HG03469 (cell line): Measurements from ENCODE around the gene ALDH3A2.

Source experiments
- ATAC-seq: cut with Tn5 transposase; IDR thresholded peaks from one replicate; pipeline ENCODE4 v1.9.1; 2021; ENCODE audit warnings: mild to moderate bottlenecking, moderate library complexity, moderate number of reproducible peaks; ENCODE audit not compliant: unreplicated experiment

The ALDH3A2 gene

DNA sequence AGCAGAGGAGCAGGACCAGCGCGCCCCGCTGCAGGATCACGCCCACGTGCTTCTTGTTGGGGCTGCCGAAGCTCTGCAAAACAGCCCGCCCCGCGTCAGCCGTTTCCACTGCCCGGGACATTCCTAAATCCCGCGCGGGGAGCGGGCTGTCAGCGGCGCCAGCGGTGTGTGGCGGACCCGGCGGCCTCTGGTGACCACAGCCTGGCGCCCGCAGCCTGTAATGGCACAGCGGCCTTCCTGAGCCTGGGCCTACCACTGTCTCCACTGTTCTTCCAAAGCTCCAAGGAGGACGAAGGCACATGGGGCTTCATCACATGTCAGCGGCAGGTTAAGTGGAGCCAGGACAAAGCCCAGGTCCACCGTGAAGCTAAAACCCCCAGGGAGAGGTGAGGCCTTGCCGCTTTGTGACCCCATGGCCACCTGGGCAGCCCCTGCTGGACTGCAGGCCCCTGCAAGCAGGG, 65.4 kb downstream of the ALDH3A2 start:
- no peak for ATAC-seq

DNA sequence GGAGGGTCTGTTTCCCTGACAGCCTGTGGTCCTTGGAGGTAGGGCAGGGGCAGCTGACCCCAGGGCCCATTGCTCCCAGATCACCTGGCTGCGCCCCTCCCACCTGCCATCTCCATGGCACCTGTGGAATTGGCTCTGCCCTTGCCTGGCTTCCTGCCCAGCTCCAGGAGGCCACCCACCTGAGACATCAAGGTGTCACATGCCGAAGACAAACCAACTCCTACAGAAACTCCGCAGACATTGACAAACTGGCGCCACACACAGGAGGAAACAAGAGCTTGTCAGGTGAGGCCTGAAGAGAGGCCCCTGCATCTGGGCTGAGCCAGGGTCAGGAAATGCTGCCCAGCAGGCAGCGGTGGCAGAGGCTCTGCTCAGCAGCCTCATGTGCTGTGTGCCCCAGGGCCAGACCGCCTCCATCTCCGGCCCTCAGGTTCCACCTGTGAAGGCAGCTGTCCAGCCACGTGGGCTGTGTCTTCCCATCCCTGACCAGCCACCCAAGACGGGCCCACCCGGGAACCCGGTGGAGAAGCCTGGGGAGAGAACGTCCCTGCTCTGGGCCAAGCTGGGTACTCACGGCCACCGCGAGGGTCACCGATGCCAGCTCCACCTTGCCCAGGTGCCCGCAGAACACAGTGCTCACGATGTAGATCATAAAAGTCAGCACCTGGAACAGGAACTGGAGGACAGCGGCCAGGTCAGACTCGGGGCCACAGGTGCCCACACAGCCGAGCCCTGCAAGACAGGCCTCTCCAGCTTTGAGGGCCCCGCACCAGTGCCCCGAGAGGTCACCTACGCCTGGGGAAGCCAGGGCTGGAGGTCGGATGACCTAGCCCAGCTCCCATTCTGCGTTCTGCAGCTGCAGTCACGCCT, 66.2 kb downstream of the ALDH3A2 start:
- no peak for ATAC-seq

DNA sequence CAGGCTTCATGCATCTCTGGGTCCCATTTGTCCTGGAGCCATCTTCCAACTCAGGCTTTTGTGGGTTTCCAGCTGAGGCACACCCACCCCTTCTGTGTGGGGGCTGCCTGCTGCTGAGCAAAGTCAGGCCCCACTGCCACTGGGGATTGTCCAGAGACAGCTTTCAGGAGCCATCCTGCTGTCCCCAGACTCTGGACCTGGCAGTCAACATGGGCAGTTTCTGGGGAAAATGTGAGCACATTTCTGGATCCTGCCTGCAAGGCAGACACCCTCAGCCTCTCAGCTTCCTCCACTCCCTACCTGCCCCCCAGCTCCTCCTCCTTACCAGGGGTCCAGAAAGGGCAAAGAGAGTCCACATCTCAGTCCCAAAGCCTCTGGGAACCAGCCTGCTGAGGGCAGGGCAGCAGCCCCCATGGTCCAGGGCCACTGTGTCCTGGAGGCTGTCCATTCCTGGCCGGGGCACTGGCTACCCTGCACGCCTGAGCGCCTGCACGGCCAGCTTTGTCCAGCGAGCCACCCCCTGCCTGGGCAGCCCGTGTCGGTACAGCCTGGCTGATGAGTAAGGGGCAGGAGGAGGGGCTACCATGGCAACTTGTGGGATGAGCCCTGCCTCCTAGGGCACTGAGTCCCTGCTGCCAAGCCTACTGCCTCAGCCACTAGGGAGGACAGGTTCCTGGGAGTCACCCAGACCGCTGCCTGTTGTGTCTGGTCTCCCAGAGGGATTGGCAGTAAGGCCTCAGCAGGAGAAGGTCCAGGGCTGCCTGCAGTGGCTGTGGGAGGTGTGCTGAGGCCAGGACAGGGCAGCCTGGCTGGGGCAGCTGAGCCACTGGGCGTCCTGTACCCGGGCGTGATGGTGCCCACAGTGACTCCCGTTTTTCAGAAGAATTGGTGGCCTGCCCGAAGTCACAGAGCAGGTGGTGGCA, 67.8 kb downstream of the ALDH3A2 start, which contains the start of gene SLC47A2:
TSS of gene SLC47A2 (minus strand) at position 477 of the 923 bp plus-strand sequence. CDS start at position 448, 29 bp downstream.
- ATAC-seq: no peak

DNA sequence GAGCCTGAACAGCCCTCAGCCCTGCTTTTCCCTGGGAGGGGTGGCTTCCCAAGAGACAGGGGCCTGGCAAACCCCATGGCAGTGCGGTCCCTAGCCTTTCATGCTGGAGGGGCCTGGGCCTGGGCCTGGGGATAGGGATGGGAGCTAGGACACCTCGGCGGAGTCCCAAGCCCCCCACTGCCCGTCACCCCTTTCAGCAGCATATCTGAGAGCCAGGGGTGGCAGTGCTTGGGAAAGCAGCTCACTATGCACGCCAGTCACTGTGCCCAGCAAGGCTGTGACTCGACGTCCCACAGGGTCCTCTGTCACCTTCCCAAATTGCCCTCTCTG, 68.4 kb downstream of the ALDH3A2 start:
- ATAC-seq: no peak

DNA sequence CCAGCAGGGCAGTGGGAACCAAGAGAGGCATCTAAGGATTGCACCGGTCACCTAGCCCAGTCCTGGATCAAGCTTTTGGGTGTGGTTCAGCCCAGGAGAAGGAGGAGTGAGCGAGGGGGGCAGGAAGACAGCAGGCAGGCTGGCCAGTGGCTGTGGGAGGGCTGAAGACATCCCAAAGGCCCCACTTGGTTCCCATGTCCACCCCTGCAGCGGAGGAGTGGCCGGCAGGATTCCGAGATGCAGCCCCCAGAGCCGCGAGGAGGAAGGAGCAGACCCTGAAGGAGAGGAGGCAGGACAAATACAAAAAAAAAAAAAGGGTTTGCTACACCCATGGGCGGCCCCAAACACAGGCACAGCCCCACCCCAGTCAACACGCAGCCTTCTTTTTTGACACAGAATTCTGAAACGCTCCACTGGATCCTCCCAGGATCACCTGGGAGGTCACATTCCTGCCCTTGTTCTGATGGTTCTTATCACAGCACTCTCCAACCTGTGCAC, 68.9 kb downstream of the ALDH3A2 start:
- no peak for ATAC-seq

DNA sequence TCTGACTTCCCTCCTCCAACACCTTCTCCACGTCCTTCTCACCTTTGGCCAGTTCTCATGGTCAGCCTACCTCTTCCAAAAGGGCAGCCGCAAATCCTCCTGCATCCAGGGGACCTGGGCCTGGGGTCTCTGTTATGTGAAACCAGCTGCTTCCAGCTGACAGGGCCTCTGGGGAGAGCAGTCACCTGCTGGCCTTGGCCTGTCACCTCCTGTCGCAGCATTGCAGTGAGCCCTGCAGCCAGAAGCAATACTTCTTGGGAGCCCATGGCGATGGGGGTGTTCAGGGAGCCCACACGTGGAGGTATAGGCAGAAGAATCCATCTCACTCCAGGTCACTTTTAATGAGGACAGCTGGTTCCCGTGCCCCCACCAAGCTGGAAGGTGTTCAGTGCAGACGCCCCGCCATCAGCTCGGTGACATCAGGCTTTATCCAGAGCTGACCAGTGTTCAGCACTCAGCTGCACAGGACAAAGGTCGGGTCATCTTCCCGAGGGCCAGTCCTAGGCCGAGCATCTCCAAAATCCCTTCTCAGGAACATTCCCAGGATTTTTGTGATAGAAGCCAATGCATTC, 69.6 kb downstream of the ALDH3A2 start:
- no peak for ATAC-seq

DNA sequence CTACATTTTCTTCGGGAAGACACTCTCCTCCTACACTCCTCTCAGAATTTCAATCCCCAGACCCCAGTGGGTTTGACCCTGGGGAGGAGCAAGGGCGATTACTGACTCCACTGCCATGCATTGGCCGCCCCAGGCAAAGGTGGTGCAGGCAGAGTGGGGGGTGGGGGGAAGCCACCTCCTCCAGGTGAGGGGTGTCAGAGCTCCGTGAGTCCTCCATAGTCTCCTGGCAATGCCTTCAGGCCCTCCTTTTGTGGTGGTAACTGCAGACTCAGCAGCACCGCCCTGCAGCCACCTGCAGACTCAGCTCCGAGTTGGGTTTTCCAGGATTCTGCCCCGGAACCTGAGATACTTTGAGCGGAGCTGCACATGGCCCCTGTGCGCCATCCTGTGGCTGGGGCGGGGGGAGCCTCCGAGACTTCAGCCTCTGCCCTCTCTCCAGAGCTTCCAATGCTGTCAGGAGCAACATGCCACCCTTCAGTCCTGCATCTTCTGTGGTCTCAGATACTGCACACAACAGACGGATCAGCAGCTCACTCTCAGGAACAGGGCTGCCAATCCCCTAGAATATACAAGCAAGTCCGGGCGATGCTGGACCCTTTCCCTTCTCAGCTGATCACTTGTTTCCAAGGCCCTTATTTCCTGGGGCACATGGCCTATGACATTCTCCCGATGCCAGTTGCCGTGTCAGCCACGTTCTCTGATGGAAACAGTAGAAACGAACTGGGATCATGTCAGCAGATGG, 70.2 kb downstream of the ALDH3A2 start:
- ATAC-seq: no peak

DNA sequence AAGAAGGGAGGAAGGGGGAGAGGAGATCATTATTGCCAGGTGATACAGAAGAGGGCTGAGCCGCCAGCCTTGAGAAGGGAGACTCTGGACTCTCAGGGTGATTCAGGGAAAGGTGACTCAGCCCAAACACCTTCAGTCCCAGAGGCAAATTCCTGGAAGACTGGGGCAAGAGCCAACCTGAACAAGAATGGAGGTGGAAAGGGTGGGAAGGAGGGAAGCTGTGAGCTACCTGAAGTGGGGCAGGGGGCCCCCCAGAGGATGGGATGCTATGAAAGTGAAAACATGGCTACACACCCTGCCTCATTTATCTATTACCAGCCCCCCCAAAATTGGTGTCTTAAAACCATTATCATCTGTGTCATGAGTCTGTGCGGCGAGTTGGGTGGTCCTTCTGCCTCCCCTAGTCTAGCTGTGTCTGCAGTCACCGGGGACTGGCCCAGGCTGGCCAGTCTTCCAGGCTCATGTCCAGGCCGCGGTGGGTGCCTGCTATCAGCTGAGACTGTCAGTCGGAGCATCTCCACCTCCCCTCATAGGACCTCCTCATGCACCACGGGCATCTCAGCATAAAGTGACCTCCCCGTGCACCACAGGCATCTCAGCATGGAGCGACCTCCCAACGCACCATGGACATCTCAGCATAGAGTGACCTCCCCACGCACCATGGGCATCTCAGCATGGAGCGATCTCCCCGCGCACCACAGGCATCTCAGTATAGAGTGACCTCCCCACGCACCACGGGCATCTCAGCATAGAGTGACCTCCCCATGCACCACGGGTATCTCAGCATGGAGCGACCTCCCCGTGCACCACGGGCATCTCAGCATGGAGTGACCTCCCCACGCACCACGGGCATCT, 71.0 kb downstream of the ALDH3A2 start:
- ATAC-seq: no peak

DNA sequence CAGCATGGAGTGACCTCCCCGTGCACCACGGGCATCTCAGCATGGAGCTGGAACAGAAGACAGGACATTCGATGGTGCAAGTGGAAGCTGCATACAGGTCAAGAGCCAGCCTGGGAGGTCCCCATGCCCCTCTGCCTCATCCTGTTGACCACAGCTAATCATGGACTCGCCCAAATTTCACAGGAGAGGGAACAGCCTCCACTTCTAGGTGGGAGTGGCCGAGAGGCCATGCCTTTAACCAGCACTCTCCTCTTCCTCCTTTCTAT, 71.6 kb downstream of the ALDH3A2 start:
- no peak for ATAC-seq

DNA sequence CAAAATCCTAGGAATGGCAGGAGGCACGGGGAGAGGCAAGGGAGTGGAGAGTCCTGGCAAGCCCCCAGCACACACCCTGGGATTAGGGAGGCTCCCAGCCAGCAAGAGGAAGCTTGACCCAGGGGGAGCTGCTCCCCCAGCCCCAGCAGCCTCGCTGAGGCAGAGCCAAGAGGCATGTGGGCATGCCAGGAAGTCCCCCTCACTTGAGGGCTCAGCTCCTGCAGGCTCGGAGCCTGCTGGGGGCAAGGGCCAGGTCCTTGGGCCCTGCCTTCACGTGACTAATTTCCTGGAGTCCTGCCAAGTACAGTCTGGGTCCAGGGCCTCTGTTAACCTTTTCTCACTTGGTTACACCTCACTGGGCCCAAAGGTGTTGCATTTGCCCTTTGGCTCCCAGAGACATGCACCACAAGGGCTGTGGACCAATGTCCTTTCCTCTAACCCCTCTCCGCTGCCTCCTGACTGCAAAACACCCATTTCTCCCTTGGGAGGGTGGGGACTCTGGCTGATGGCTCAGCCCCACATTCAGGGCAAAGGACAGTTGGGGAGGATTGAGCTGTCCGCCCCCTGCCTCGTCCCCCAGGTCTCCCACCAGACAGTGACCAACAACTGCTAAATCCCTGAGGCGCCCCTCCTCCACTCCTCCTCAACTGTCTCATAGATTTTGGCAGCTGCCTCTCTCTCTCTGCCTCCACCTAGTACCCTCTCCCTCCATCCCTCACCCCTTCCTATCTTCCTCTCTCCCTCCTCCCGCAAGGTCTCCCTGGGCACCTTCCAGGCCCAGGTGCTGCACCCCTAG, 72.3 kb downstream of the ALDH3A2 start:
- no peak for ATAC-seq

DNA sequence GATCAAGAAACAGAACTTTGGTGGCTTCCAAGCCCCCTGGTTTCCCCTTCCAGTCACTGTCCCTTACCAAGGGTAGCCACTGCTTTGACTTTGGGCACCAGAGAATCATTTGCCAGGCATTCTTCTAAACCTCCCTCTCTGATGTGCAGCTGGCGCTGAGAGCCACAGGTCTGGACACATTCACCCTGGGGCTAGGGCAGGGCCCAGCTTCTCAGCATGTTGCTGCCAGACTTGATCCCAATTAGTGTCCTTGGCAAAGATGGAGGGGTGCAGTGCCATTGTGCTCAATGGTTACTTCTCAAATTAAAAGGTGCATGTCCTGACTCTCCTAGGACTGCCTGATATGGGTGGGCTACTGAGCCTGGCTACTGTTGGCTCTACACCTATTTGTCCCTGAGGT, 75.4 kb downstream of the ALDH3A2 start:
- no peak for ATAC-seq

DNA sequence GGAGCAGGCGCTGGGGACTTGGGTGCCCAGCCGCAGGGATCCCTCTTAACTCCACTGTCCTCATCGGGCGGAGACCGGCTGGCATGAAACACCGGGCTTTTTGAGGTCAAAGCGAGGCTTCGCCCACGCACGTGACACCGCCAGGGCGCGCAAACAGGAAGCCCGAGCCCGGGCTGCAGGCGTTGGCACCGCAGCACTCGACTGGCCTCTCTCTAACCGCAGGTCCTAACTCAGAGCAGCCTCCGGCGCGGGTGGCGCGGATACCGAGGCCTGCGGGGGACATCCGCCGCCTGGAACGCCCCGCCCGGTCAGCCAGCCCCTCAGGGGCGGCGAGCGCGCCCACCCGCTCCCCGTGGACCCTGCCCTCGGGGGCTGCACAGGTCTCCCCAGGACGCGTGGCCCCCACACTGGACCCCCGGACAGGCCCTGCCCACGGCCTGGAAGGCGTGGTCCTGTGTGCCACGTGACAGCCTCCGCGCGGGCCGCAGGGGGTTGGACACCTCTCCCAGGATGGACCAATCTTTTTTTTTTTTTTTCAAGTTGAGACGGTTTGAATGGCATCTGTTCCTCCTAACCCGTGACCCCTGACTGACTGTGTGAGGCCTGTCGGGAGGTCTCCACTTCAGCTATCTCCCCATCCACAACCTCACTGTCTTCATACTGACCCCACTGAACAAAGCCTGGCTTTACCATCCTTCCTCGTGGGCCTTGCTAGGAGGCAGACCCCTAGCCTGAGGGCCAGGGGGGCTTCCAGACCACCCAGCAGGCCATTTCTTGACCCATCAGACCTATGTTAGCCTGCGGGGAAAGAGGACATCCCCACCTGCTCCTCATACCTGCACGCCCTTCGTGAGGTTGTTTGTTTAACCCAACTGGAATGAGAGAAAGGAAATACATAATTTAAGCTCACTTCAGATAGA, 76.2 kb downstream of the ALDH3A2 start:
- ATAC-seq: no peak

DNA sequence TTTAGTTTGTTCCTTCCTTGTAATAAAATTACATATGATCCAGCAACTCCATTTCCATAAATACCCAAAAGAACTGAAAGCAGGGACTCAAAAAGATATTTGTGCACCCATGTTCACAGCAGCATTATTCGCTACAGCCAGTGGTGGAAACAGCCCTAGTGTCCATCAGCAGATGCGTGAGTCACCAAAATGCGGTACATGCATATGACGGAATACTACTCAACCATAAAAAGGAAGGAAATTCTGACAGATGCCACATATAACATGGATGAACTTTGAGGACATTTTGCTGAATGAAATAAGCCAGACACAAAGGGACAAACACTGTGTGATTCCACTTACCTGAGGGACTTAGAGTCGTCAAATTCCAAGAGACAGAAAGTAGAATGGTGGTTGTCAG, 76.9 kb downstream of the ALDH3A2 start:
- no peak for ATAC-seq

DNA sequence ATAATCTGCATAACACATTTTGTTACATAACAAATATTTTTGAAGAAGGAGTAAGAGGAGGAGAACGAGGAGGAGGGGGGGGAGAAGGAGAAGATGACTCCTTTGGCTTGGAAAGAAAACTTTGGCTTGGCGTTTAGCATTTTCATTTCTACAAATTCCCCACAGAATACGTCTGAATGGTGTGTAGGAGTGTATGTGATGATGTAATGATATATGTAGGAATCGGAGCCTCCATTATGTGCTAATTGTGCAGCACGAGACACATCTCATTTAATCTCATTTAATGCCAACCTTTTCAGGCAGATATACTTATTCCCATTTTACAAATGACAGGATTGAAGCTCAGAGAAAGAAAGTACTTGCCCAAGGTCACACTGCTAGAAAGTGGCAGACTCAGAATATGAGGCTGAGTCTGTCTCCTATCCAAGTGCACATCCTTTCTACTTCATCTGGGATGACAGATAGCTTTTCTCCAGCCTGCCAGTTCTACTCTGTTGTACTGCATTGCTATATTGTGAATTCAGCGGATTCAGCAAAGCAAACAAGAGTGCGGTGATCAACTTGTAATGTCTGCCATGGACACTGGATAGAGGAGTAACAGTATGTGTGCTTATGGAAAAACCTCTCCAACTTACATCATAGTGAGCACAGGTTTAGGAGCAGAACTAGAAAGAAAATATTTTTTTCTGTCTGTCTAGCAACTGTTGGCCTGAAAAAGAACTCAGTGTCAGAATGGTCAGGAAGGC, 78.3 kb downstream of the ALDH3A2 start:
- ATAC-seq: no peak
